Amniotic epithelial cell (primary cell): ENCODE data around the gene YJU2.
A peak's percentile ranks its signal among the peaks of the same experiment; 100 is the strongest.
"Not testable (repeated sequence)": the region's sequence is repeated elsewhere in the genome, so short reads cannot be mapped to it uniquely, and the experiment has no call there.

Source experiments
- DNase-seq: peaks from one replicate; pipeline ENCODE4 v3.0.0-alpha.2; 2010; ENCODE audit warnings: low read depth

The YJU2 gene

GRCh38 chr19:4246767-4247593 is at the start of gene YJU2:
TSS of gene YJU2 (plus strand) at chr19:4247080. CDS start at chr19:4247147, 67 bp downstream.
- DNase-seq, result peak; percentile 99

GRCh38 chr19:4197228-4197624 is 49.7 kb upstream of the YJU2 start:
- DNase-seq, result no peak

GRCh38 chr19:4197625-4198466 is 49.0 kb upstream of the YJU2 start:
- DNase-seq, result peak; percentile 28

- DNase-seq, result no peak
Observed at GRCh38 chr19:4198467-4199126, 48.3 kb upstream of the YJU2 start.

GRCh38 chr19:4199699-4200293 is 47.1 kb upstream of the YJU2 start:
- DNase-seq, result no peak

GRCh38 chr19:4200940-4201542 is 45.8 kb upstream of the YJU2 start:
- no peak for DNase-seq

GRCh38 chr19:4201798-4202197 is 45.1 kb upstream of the YJU2 start:
- DNase-seq, result no peak

- peak; percentile 40 for DNase-seq
Observed at GRCh38 chr19:4206818-4207484, 39.9 kb upstream of the YJU2 start.

- peak; percentile 39 for DNase-seq
Observed at GRCh38 chr19:4208385-4209094, 38.3 kb upstream of the YJU2 start.

- no peak for DNase-seq
Observed at GRCh38 chr19:4210166-4210731, 36.6 kb upstream of the YJU2 start.

- no peak for DNase-seq
Observed at GRCh38 chr19:4213116-4213515, 33.8 kb upstream of the YJU2 start.

- no peak for DNase-seq
Observed at GRCh38 chr19:4215807-4216206, 31.1 kb upstream of the YJU2 start.

GRCh38 chr19:4216846-4217245 is 30.0 kb upstream of the YJU2 start:
- no peak for DNase-seq

- DNase-seq, result no peak
Observed at GRCh38 chr19:4217429-4218264, 29.2 kb upstream of the YJU2 start.

GRCh38 chr19:4218523-4218922 is 28.4 kb upstream of the YJU2 start:
- not testable (repeated sequence) for DNase-seq

- DNase-seq, result no peak
Observed at GRCh38 chr19:4220188-4220587, 26.7 kb upstream of the YJU2 start.

GRCh38 chr19:4224470-4224869 is 22.4 kb upstream of the YJU2 start:
- DNase-seq, result no peak

GRCh38 chr19:4225885-4226284 is 21.0 kb upstream of the YJU2 start:
- DNase-seq, result no peak

- DNase-seq, result no peak
Observed at GRCh38 chr19:4227771-4228170, 19.1 kb upstream of the YJU2 start.
